ENCODE results near the gene AFAP1.

The AFAP1 gene

DNA sequence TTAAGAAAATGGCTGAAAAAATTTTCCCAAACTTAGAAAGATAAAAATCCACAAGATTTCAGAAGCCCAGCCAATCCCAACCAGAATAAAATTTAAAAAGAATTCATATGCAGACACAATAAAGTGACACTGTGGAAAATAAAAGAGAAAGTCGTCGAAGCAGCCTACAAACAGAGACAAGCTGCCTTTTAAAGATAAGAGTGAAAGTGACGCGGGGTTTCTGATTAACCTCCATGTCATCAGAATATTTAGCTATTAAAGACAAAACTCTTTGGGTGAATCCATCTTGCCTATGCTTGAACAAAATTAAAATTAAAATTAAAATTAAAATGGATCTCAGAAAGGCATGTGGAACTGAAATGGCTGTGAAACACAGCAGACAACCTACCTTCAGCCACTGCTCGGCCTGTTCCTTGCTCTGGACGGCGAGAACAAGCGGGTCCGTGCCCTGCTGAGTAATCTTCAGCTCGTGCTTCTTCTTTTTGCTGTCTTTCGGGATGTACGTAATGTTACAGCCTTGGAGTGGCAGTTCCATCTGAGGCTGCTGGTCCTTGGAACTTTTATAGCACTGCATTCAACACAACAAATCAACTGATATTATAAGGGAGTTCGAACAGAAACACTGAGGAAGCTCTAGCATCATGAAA lies 101.4 kb downstream of the AFAP1 start:
- DNase-seq: no peak

DNA sequence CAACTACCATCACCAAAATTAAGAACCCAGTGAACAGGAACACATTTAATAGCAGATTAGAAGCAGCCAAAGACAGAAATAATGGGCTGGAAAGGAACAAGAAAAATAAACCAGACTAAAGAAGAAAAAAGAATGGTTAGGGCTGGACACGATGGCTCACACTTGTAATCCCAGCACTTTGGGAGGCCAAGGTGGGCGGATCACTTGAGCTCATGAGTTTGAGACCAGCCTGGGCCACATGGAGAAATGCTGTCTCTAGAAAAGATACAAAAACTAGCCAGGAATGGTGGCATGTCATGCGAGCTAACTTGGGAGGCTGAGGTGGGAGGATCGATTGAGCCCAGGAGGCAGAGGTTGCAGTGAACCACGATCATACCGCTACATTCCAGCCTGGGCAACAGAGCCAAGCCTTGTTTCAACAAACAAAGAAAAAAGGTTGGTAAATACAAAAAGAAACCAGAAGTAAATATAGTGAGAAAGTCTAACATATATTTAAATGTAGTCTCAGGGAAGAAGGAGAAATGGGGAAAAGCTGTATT lies 102.0 kb downstream of the AFAP1 start:
- no peak for DNase-seq

DNA sequence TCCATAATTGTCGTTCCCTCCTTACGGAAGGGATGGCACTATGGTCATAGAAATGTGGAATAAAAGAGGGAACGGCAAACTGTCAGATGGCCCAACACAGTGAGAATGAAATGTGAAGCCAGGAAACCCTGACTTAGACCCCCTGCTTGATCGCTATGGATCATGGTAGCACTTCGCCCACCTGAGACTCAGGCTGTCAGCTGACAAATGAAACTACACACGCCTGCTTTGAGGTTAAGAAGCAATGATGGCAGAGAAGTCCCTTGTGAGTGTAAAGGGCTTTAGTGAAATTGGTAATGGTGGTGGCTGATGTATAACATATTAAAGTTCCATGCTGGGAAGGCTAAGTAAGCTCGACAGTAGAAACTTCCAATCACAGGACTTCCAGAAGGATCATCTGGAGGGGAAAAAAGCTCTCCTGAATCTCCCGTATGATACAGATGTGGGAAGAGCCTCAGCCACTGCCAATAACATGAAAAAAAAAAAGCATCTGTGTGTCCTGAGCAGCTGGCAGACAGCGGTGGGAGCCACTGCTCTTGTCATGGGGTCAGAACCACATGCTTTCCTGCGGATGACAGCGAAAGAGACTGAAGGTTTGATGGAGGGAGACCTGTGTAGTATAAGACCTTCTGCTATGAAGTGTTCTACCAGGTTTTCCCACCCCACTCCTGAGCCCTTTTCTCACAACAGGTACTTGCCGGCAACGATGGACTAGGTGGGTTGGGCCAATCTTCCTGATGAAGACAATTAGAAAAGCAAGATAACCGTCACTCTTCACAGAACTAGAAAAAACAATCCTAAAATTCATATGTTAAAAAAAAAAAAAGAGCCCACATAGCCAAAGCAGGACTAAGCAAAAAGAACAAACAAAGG lies 107.6 kb downstream of the AFAP1 start:
- DNase-seq: no peak

DNA sequence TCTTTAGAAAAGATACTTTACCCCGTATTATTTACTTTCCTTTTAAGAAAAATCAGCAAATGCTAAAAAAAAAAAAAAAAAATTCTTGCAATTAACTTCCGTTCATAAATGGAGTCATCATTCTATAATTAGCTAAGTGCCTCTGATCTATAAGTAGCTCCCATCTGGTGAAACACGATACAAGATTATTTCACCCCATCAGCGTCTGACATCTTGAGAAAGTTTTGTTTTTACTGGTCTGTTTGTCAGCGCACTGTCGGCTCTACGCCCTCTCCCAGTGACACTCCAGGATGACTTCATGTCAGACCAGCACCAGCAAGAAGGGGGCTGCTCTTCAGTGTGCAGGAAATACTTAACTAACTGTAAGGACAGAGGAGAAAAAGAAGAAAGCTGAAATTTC lies 108.3 kb downstream of the AFAP1 start:
- peak; percentile 84 for DNase-seq

DNA sequence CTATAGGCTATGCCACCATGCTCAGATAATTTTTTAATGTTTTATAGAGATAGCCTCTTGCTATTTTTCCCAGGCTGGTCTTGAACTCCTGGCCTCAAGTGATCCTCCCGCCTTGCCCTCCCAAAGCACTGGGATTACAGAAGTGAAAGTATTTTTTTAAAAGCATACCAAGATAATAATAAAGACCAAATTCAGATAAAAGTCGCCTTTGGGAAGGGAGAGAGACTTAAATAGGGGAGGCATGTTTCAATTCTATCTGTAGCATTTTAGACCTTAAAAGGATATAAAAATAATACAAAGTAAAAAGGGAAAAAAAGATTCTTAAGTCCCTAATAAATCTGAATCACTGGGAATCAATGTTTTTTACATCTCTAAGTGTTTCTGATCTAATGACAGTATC lies 108.9 kb downstream of the AFAP1 start:
- no peak for DNase-seq

DNA sequence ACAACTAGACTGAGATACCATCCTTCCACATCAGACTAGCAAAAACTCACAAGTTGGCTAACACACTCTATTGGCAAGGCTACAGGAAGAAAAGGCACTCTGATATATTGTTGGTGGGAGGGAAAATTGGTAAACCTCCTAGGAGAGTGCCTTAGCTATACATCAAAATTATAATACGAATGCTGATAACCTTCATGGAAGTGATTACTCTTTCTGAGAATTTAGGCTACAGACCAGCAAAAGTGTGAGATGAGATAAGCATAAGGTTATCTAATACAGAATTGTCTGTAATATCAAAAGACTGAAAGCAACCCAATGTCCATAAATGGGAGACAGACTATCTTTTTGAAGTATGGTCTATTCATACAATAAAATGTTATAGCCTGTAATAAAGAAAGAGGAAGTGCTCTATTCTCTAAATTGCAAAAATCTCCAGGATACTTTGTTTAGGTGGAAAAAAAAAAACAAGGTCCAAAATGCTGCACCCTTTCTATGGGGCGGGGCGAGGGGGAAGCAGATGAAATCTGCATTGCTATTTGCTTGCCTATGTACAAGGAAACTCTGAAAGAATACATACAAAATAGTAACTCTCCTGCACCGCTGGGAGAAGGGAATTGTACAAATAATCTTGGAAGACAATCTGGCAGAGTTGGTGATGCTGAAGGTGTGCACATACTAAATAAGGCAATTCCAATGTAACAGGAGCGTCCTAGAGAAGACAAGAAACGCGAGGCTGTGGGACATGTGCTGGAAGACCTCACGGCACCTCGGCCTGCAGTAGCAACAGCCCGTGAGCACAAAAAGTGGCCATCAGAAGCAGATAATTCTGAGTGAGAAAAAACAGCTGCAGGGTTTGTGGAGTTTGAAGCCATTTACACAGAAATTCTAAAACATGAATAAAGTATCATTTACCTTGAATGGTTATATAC lies 109.7 kb downstream of the AFAP1 start:
- no peak for DNase-seq

- no peak for DNase-seq
Observed at GRCh38 chr4:7828793-7829301, 110.8 kb downstream of the AFAP1 start.

- DNase-seq: peak; percentile 84
Observed at GRCh38 chr4:7828011-7828720, 111.5 kb downstream of the AFAP1 start.

GRCh38 chr4:7827566-7827965 lies 112.1 kb downstream of the AFAP1 start:
- no peak for DNase-seq

DNA sequence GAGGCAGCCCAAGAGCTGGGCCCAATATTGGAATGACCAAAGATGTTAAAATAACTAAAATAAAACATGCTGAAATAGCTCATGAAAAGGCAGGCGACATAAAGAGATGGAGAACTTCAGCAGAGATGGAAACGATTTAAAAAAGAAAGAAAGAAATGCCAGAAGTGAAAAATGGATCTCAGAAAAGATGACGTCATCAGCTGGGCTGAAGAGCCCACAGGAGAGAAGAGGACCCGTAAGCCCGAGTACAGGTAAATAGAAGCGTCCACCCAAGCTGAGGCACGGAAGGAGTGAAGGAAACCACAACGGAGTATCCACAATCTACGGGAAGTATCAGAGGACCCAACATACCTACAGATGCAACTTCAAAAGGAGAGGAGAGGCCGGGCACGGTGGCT lies 112.8 kb downstream of the AFAP1 start:
- DNase-seq: no peak

GRCh38 chr4:7826176-7826908 lies 113.3 kb downstream of the AFAP1 start:
- DNase-seq: no peak

GRCh38 chr4:7824218-7824617 lies 115.4 kb downstream of the AFAP1 start:
- no peak for DNase-seq

DNA sequence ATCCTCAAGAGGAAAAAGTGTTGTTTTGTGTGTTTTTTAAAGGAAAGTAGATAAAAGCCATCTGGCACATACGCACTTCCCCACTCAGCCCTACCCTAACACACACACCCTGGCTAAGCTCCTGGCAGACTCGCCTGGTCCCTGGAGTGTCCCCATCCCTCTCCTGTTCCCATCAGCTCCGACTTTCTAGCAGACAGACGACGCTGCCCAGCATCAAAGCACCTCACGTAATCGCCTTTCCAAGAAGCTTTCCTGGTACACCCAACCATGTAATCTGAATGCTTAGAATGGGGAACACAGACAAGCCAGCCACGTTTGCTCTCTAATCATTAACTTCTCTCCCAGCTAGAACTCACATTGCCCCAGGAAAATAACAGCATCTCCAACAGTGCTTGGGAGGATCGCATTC lies 116.2 kb downstream of the AFAP1 start:
- DNase-seq: no peak

DNA sequence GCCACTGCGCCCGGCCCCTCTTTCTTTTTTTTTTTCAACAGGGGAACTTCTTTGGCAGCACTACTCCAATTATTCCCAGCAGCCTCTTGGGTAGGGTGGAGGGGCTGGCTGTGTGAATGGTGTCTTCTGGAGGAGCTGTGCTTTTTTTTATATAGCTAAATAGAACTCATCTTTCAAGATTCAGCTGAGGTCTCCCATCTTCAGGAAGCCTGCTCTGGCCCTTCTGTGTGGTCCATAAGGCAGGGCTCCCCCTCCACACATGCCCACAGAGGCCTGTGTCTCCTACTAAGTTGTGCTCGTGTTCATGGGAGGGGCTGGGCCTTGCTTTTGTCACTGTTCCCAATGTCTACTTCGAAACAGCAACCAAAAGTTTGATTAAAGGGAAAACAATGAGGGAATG lies 116.8 kb downstream of the AFAP1 start:
- no peak for DNase-seq

DNA sequence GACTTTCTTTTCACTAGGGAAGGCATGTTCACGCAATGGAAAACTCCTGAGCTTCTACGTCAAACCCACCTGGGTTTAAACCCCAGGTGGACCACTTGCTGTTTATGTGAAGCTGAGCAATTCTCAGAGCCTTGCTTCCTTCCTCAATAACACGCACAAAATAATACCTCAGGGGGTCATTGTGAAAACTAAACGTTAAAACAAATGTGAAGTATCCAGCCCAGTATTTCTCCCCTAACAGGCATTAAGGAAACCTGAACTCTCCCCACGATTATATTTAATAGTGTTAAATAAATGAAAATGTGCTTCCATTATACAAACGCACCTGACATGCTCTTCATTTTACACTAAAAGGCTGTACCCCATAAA lies 117.5 kb downstream of the AFAP1 start:
- no peak for DNase-seq

GRCh38 chr4:7821245-7822136 lies 118.2 kb downstream of the AFAP1 start:
- no peak for DNase-seq

DNA sequence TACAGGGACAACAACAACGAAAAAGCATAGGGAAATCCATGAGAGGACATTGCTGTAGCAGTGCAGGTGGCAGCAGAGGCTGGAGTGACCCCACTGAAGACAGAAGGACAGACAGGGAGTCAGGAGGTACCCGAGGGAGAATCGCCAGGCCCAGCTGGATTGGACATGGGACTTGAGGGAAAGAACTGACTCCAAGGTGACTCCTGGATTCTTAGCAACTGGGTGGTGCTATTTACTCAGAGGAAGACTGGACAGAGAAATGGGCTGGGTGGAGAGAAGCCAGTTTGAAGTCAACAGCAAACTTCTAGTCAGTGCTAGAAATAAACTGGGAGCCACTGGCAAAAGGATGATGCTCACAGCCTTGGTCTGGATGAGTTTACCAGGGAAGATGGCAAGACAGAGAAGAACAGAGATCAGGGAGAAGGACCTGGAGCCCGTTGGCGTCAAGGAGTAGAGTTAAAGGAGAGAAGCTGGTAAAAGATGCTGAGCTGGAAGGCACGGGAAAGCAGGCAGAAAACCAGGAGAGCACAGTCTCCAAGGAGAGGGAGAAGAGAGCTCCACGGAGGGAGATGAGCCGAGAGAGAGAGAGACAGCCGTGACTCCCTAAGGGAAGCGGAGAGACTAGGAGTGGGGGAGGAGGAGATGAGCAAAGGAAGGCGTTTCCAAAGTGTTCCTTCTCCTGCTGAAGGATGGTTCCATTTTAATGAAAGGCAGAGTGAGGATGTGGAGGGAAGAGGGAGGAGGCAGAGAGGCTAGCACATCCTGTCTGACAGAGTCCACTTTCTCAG lies 119.4 kb downstream of the AFAP1 start:
- no peak for DNase-seq

- no peak for DNase-seq
Observed at GRCh38 chr4:7819446-7819845, 120.2 kb downstream of the AFAP1 start.

DNA sequence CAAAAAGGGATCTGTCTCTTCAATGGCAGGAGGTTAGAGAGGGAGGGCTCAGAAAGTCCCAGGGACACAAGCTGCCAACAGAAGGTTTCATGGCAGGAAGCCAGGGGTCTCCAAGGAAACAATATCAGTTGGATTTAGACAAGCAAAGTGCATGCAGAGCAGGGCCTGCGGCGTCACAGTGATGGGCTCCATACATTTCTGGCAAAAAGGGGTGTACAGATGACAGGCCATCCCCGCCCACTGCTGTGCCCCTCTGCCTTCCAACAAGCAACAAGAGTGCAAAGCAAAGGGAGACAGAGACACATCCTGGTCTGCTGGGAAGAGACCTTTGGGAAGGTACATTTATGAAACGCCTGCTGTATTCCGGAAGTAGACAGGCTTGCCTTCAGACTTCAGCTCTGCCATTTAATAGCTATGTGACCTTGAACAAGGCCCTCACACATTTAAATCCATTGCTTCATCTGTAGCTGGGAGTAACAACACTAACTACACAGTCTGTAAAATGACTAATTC lies 121.2 kb downstream of the AFAP1 start:
- no peak for DNase-seq

Data from activated effector memory CD4-positive, alpha-beta T cell treated with anti-CD3 and anti-CD28 coated beads, Interleukin-2, amount 50 U/mL, for 16 hours (primary cell).